Fibroblast of skin of right biceps (primary cell): Measurements from ENCODE around the gene MBNL2.
A peak's percentile ranks its signal among the peaks of the same experiment; 100 is the strongest.

ENCODE experiments used
- DNase-seq: peaks from one replicate; pipeline ENCODE4 v3.0.0-alpha.2; 2013

The MBNL2 gene

DNA sequence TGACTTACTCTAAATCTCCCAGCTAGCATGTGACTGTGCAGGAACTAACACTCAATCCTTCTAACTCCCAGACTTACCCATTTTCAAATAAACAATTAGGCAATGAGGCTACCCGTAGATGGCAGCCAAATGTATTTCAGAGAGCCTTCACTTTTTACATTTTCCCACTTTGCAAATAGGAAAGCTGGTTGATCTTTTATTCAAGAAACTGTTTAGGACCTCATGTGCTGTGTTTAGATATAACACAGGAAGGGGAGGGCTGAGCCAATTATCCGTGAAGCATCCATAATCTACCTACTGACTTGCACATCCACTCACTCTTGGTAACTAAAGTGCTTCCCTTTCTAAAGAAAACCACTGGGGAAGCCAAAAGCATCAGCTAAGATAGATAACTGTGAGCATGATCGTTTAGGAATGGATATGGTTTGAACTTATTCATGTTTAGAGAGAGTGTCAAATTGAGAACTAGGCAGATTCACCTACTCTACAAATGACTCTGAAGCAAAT, 33.4 kb downstream of the MBNL2 start:
- DNase-seq = no peak

DNA sequence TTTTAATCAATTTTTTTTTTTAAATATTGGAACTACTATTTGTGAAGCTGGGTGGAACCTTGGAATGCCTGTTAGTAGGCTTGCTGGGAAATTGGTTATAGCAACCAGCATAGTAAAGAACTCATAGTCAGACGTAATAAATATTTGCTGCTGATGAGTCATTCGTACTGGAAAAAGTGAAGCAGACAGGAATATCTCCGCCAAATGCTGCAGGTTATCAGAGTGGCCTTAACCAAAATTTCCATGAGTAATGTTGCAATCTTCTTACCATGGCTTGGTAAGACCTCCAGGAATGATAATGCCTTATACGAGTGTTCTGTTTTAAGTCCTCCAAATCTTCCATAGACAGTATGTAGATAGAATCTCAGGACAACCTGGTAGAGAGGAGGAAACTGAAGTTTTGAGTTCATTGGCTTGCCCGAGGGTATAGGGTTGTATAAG, 34.2 kb downstream of the MBNL2 start:
- DNase-seq = peak; percentile 98

DNA sequence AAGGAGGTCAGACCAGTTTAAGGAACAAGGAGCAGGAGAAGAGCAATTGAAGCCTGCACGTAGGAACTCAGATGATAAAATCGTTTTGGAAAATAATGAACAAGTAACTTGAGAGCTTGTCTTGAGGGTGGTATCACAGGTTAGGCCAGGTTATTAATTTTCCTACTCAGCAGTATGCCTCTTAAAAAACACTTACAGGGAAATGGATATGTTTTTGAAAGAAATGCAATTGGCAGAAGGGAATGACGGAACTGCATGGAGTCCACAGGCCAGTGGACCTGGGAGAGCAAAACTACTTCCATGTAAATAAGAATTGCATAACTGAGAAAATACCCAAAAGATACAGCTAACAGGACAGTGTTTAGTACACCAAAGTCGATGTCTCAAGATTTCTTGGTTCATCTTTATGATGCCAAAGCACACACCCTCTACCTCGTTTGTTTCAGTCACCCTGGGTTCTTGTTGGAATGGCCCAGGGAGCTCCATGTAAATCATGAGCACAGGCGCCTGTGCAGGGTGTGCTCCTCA, 35.2 kb downstream of the MBNL2 start:
- no peak for DNase-seq

DNA sequence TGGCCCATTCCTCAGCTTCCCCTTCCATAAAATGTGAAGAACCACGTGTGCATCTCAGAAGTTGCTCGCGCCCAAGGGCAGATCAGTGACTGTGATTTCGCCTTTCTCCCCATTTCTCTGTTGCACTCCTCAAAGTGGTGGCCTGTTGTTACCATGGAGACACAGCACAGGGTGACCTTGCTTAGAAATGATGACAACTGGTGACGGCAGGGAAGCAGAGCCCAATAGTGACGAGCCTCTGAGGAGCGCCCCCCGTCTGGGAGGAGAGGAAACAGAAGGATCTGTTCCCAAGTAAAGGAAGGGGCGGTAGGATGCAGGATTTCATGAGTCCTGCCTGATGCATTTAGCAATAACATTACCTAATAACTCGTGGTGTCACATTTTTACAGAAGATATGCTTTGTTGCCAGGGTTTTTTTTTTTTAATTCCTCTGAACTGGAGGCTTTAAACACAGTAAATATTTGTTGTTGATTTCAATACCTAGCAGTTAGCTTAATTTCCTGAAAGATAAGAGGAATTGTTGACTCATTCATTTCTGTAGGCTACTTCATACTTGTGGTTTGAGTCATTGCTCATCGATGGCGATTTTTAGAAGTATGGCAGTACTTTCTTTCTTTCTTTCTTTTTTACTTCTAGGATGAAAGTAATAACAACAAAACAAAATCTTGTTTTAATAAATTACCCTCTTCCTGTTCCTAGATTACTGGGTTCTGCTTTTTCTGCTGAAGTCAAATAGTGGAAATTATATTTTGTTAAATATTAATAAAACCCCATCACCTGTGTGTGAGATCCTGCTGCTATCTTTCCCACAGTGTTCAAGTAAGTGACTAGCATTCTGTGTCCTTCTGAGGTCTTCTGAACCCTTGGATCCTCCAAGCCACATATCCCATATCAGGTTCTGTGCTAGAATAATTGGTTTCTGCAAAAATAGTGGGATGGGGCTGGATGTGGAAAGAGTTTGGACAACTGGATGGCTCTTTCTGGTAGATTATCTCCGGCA, 36.0 kb downstream of the MBNL2 start:
- DNase-seq = peak; percentile 90

DNA sequence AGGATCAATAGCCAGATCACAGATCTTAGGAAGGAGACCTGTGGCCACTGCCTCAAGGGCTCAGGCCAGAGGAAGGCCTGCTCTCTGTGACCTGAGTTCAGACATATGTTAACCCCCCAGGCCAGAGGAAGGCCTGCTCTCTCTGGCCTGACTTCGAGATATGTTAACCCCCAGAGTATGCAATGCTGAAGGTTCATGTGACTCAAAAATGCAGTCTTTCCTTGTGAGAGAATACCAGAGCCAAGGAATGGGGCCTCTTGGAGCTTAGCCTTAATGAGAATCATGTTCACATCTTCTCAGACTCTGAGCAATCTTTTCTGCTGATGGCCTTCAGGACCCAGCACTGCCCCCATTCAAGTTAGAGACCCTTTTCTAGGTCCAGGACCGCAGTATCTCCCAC, 36.7 kb downstream of the MBNL2 start:
- DNase-seq = peak; percentile 86

DNA sequence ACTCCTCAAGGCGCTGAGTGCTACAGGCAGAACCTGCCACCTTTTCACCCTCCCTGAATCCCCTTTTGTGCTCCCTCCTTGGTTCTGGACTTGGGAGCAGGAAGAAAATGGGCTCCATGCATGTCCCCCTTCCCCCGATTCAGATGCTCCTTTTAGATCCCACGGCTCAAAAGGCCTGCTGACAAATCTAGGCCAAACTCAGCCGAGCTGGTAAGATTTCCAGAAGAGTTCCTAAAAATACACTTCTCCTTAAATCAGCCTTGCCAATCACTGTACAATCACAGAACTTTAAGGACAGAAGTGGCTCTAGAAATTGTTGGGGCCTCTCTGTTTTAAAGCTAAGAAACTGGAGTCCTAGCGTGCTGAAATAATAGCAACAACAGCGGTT, 37.3 kb downstream of the MBNL2 start:
- no peak for DNase-seq

DNA sequence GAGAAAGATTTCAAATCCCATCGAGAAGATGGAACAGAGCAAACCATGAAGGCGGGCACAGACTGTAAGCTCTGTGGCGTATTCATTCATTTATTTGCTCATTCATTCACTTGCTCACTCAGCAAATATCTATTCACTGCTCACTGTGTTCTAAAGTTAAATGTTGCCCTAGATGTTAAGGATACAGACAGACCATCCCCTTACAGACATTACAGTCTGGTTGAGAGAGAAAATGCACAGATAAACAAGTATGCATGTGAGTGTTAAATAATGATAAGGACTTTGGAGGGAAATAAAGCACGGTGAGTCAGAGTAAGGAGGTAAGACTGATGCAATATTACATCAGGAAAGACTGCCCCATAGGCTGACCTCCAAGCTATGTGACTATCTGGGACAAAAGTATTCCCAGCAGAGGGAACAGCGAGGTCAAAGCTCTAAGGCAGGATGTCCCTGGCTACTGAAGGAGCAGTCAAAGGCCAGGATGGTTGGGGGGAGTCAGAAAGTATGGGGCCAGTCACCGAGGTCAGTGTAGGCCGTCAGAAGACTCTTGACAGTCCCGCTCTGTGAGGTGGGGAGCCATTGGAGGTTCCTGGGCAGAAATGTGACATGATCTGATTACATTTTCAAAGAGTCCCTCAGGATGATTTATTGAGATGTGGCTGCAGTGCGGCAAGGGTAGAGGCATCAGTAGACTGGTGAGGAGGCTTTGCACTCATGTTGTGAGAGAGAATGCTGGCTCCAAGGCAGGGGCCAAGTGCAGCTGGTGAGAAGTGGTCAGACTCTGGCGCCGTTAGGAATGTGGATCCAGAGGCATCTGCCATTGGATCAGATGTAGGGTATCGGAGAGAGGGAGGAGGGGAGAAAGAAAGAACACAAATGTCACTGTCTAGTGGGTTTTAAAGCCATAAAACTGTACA, 37.9 kb downstream of the MBNL2 start:
- peak; percentile 82 for DNase-seq

DNA sequence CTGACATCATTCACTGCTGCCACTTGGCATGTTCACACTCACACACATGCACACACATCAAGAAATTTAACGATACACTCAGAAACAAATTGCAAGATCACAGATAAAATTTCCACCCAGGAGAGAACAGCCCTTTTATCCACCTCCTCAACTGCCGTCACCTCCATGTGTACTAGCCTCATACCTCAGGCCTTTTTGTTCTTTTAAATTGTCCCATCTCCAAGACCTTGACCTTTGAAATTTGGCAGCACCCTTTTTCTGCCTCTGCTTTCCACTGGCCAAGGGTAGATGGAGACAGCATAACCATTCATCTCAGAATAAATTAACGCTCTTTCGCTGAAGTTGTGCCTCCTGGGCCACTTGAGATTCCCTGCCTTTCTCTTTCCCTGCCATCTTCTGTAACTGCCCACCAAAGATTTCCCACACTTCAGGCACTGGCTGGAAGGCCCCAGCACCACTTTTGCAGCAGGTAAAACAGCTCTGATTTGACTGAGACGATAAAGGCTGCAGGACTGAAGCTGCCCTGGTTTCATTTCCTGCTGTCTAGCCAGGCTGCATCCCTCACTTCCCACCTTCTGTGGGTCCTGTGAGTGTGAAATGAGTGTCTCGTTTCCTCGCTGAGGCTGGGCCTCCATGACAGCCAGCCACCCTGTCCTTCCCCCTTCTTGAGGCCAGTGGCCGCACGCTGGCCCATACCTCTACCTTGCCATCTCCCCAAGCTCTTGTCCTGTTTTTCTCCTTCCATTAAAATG, 39.3 kb downstream of the MBNL2 start:
- DNase-seq = no peak

DNA sequence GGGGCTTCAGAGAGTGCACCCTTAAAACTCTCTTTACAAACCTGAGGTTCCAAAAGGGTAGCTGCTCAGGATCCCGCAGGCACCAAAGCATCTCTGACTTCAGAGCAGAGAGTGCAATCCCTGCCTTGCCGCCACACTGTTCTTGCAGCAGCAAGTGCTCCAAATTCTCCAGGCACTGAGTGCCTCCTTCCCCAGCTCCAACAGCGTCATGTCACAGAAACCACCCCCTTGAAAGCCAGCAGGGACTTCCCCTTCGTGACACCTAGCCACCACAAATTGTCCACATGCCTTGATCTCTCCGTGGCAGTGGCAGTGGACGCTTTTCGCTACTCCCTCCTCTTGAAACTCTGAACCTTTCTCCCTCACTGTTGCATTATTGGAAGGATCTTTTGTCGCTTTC, 39.9 kb downstream of the MBNL2 start:
- no peak for DNase-seq

DNA sequence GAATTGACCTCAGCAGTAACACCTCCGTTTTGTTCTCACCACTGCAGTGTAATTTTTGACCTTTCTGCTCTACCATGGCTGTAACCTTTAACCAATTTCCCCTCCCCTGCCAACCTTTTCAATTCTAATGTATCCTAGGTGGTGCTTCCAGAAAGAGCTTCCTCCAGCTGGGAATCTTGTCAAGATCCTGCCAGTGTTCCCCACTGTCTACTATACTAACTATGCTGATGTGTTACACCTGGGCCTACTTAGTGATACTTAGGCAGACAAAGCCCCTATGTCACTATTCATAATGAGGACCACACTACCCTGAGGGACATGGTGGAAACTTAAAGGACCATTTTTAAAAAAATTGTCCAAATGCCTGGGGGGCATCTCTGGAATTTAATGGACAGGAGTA, 41.0 kb downstream of the MBNL2 start:
- no peak for DNase-seq

DNA sequence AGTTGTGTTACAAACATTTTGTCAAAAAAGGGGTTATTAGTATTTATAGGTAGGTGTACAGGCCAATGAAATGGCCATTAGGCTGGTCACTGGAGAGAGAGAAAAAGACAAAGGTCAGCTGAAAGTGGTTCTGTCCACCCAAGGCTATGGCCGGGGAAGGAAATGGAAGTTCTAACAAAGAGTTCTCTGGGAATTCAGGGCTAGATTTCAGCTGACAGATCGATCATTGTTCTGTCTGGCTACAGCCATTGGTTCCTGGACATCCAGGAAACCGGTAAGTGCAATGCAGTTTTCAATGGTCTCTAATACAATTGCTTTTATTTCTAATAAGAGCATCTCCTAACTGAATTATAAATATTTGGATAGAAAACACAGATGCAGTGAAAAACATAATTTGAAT, 42.5 kb downstream of the MBNL2 start:
- no peak for DNase-seq

DNA sequence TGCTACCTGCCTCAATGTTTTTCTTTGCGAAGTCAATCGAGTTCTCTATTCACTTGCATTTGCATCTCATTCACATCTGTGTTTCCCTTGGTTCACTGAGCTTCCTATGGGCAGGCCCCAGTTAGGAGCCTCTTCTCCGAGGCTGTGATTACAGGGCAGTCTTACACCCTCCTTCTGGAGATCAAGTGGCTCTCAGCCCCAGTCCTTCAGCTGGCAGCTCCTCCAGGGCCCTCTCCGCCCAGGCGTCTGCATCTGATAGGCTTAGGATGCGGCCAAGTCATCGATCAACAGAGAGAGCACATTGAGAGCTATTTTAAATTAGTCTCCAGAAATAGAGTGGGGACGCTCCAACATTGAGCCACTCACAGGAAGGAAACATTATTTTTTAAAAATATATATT, 44.2 kb downstream of the MBNL2 start:
- DNase-seq = no peak

DNA sequence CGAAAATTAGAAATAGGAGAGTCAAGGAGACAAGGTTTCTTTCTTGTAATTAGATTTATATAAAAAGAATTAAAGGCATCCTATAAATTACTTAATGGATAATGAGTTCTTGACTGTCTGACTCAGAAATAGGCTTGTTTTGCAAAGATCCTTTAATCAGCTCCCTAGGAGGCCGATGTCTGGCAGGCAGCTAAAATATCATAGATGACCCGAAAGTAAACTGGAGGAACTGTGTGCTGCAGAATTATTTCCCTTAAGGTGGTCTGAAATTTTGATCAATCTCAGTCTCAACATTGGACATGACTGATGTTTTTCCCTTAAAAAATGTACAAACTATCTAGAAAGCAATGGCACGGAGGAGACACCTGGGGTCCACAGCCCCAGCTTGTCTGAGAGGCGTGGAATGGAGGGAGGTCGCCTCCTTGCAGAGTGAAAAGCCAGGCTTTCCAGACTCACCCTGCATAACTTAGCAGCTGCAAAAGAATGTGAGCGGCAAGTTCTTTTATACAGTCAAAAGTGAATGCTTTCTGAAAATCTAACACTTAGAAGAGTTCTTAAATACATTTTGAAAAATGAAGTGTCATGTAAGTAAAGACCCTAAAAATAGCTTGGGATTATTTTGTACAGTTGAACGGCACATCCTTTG, 44.8 kb downstream of the MBNL2 start:
- DNase-seq = peak; percentile 50

DNA sequence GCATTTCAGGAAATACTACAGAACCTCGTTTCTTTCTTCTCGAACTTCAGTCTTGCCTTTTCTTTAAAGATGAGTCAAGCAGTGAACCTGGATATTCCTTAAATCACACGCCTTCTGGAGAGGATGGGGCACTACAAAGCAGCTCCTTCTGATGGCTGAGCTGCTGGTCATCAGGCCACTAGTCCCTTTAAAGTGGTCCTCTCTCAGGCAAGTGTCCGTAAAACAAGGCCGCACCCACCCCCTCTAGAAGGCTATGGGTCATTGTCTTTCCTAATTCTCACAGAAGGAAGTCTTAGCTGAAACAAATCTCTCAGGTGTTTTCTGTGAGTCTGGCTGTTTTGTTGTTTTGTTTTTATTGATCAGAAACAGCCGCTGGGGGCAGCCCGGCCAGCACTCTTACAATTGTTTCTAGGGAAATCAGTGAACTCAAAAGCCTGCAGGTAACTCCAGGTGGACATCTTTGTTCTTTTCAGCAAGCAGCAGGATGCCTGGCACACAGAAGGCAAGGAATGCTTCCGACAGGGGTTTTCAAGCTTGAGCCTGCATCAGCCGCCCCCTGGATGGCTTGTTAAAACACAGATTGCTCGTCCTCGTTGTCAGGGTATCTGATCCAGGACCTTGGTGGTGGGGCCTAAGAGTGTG, 45.4 kb downstream of the MBNL2 start:
- DNase-seq = no peak

DNA sequence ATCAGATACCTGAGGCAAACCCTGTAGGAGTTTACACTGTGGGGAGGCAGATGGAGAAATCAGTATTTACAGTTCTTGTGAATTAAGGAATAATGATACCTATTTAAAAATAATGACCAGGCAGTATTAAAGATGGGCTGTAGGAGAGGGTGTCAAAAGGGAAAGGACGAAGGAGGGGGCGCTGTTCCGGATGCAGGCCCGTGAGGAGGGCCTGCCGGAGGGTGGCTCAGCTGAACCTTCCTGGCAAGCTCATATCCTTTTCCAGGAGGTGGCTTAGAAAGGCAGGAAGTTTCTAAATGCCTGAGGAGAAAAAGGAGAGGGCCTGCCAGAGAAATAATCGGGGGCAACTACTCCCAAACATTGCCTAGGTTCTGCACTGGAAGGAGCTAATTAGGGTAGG, 46.6 kb downstream of the MBNL2 start:
- DNase-seq = no peak

DNA sequence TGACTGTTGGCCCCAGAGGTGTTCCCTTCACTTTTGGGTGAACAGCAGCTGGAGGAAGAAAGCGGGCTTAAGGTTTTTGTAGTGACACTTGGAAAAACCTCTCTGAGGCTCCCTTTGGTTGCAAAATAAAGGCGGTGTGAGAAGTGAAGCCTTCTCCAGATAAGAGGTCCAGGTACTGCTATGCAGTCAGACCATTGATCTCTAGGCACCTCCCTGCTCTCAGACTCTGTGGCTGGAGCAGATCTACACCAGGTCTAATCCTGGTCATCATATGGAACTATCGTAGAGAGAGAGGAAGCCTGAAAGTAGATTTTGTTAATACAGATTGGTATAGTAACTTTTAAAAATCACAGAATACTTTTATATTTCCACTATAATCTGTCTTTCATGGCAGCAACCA, 47.5 kb downstream of the MBNL2 start:
- DNase-seq = no peak

DNA sequence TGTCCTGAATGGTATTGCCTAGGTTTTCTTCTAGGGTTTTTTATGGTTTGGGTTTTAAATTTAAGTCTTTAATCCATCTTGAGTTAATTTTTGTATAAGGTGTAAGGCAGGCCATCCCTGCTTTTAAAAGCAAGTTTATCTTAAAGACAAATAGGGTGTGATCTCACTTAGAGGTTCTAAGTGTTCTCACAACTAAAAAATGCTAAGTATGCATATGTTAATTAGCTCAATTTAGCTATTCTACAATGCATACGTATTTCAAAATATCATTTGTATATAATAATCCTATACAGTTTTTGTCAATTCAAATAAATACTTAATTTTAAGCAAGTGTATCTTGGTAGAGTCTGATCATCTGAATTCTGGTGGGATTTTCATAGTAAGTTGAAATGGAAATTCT, 50.4 kb downstream of the MBNL2 start:
- no peak for DNase-seq

DNA sequence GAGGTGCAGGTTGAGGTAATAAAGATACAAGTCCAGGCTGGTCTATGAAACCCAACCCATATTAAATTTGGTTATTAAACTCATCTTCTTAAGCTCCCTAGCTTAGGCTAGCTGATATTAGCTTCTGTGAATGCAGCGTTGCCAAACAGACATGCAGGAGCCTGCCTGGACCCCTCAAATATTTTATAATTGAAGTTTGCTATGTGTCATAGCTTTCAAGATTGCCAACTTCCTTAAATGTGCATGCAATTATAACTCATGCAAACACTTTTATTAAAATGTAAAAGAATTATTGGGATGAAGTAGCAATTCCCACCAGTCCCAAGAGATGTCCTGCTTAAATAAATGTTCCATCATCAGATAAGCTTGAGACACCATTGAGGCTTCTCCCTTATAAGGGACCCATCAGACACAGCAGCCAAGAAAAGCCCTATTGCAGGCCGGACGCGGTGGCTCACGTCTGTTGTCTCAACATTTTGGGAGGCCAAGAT, 51.3 kb downstream of the MBNL2 start:
- DNase-seq = peak; percentile 84

DNA sequence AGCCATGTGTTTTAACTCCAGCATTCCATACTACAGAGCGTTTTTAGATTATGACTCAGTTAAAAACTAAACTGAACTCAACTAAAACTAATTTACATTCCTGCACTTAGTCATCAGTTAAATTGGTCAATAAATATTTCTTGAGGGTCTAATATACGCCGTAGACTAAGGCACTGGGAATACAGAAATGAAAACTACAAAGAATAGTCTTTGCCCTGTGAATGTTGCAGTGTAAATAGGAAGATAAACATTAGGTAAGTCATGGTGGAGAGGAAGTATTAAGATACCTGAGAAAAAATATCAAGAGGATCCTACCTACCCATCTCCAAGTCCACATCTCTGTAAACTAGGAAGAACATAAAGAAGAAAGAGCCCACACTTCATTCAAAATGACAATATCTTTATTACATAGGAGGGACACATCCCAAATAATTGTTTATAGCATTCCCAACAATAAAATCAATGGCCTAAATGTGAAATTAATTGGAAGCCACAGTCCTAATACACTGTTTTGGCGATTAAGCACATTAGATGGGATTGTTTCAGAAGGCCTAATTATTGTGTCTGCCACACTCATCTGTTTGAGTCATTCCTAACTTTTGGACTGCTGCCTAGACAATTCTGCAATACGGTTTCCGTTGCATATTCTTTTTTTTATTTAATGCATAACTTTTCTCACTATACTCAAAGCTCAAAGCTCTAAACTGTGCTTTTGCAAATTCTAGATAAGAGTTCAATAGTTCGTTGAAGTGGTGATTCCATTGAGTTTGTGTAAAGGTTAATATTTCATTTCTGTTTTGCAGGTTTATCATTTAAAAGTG, 52.9 kb downstream of the MBNL2 start:
- peak; percentile 95 for DNase-seq

DNA sequence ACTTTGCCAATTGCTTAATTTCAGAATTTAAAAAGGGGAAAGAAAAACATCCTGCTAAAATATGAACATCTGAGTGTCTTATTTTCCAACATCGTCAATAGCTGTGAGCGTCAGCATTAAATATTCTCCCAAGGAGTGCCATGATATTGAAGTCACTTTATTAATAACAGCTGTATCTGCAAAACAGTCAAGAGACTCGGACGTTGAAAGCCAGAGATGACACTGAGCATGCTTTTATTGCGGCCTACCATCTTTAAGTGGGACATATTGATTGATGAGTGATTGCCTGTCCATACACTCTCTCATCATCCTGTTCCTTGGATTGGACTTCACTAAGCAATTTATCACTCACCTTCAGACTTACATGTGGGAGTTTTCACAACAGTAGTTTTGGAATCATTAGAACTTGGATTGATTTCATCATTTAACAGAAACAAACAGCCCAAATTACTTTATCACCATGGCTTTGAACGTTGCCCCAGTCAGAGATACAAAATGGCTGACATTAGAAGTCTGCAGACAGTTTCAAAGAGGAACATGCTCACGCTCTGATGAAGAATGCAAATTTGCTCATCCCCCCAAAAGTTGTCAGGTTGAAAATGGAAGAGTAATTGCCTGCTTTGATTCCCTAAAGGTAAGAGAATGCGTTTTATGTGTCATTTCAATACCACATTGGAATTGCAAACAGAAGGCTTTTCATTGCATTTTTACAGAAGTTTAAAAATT, 53.8 kb downstream of the MBNL2 start:
- DNase-seq = peak; percentile 60
